Upper lobe of right lung (tissue), 1 donor: ENCODE measurements around the gene CDYL2. TPM values are rescaled to one million over a fixed set of nuclear protein-coding genes. Genes with fewer than 3 reads are reported as not detected.
"Not testable (repeated sequence)": the region's sequence is repeated elsewhere in the genome, so short reads cannot be mapped to it uniquely, and the experiment has no call there.

Experiments
- ATAC-seq: fragments of 200-7000 bp; cut with Tn5 transposase; one replicate; pipeline ENCODE4 v1.9.1; 2020; ENCODE audit warnings: mild to moderate bottlenecking, moderate library complexity
- DNase-seq: peaks from one replicate; pipeline ENCODE4 v3.0.0-alpha.2; 2020
- H3K27ac ChIP-seq: fragments of 200-600 bp; one replicate; pipeline ENCODE4 v1.8.0; 2022
- H3K27me3 ChIP-seq: fragments of 200-600 bp; one replicate; pipeline ENCODE4 v1.8.0; 2022; ENCODE audit warnings: mild to moderate bottlenecking
- H3K36me3 ChIP-seq: fragments of 200-600 bp; one replicate; pipeline ENCODE4 v1.8.0; 2022
- H3K4me1 ChIP-seq: fragments of 200-600 bp; one replicate; pipeline ENCODE4 v1.8.0; 2022
- H3K4me3 ChIP-seq: fragments of 200-600 bp; one replicate; pipeline ENCODE4 v1.8.0; 2022; ENCODE audit warnings: mild to moderate bottlenecking
- H3K9me3 ChIP-seq: fragments of 200-600 bp; one replicate; pipeline ENCODE4 v1.8.0; 2022
- intact Hi-C: fragments of 100-400 bp; cut with DNase I; formaldehyde crosslinking; loops from one replicate; pipeline ENCODE4 v1.11.0; 2022
- total RNA-seq: library from RNA; stranded (reverse); fragmentation: NEBNext Ultra II Directional; extraction: Animal tissue kit (Norgen Biotek cat#: 25700); gene quantifications from one replicate; pipeline ENCODE4 v1.2.1, GENCODE V29; 2021
- TF ChIP-seq, protein P1 (sequence below): fragments of 200-600 bp; IDR thresholded peaks from one replicate; pipeline ENCODE4 v1.8.0; 2022; ENCODE audit warnings: antibody characterized with exemption
- donor health status: DM: no; HTN: yes; CAD: no; lungs with severe emphysema.

CDYL2 gene
- total RNA-seq, 1 donor from 2014 or later: 21.0 TPM

DNA sequence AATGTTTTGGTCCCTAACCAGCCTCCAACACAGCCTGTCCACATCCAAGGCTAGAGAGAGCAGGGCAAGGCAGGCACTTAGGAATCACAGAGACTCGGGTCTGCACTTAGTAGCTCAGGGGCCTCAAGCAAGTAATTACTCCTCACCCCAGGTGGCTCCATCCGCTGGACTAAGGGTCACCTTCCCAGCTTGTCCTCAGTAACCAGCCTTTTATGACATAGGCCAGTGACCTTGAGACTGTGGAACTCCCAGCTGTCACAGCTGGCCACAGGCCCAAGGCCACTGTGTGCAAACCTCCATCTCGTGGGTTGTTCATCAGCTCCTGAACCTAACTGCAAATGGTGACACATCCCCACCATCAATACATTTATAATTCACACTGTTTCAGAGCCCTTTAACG is 68.6 kb downstream of the CDYL2 start:
- H3K4me1 ChIP-seq: no peaks in the 10 kb centered on the region
- ATAC-seq: no peak
- peaks cover 18% of the 10 kb centered on the region for H3K9me3 ChIP-seq
- H3K27ac ChIP-seq: no peak overlapping the region
- no peaks in the 10 kb centered on the region for H3K27me3 ChIP-seq
- intact Hi-C loops: no loop called here
- DNase-seq: no peak
- no peak overlapping the region for H3K4me3 ChIP-seq
- no peaks in the 10 kb centered on the region for H3K36me3 ChIP-seq
- TF ChIP-seq, protein P1, sequence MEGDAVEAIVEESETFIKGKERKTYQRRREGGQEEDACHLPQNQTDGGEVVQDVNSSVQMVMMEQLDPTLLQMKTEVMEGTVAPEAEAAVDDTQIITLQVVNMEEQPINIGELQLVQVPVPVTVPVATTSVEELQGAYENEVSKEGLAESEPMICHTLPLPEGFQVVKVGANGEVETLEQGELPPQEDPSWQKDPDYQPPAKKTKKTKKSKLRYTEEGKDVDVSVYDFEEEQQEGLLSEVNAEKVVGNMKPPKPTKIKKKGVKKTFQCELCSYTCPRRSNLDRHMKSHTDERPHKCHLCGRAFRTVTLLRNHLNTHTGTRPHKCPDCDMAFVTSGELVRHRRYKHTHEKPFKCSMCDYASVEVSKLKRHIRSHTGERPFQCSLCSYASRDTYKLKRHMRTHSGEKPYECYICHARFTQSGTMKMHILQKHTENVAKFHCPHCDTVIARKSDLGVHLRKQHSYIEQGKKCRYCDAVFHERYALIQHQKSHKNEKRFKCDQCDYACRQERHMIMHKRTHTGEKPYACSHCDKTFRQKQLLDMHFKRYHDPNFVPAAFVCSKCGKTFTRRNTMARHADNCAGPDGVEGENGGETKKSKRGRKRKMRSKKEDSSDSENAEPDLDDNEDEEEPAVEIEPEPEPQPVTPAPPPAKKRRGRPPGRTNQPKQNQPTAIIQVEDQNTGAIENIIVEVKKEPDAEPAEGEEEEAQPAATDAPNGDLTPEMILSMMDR: no peak

DNA sequence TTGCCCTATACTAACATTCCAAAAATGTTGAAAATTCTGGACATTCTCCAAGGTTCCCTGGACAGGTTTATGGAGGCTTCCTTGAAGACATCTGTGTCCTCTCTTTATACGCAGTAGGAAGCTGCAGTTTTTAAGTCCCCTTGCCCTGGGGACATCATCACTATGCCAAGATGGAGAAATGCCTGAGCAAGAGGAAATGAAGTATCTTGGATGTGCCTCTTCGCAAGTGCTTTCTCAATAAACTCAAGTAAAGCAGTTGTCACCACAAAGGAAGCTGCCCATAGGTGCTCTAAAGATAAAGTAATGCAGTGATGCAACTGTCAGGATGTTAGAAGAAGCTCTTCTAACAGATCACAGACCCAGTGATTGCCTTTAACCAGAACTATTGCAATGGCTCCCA is 71.0 kb downstream of the CDYL2 start:
- Histone ChIP-seq H3K27ac (no peak overlapping the region), H3K4me1 (no peaks in the 10 kb centered on the region), H3K9me3 (peaks cover 8% of the 10 kb centered on the region), H3K4me3 (no peak overlapping the region), H3K27me3 (no peaks in the 10 kb centered on the region), H3K36me3 (no peaks in the 10 kb centered on the region)
- DNase-seq (no peak), ATAC-seq (no peak)
- TF ChIP-seq, protein P1: no peak
- intact Hi-C loops: no loop called here

DNA sequence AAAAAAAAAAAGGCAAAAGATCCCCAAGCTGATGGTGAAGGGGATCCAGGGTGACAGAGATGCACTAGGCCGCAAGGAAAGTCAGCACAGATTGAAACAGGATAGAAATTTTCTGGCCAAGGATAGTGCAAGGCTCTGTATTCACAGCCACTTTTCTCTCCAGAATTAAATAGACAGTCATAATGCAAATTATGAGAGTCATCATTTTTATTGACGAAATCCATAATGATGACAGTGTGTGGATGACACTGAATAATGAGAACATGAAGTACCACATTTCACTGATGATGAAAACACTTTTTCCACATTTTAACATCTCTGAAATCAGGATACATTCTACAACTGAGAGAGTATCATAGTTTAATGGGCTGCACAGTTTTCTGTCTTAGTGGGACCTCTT is 72.5 kb downstream of the CDYL2 start:
- no peak for ATAC-seq
- TF ChIP-seq, protein P1: no peak
- Histone ChIP-seq H3K4me1 (no peaks in the 10 kb centered on the region), H3K36me3 (no peaks in the 10 kb centered on the region), H3K27ac (no peak overlapping the region), H3K9me3 (peaks cover 8% of the 10 kb centered on the region), H3K27me3 (no peaks in the 10 kb centered on the region), H3K4me3 (no peak overlapping the region)
- no peak for DNase-seq
- intact Hi-C loops: no loop called here

DNA sequence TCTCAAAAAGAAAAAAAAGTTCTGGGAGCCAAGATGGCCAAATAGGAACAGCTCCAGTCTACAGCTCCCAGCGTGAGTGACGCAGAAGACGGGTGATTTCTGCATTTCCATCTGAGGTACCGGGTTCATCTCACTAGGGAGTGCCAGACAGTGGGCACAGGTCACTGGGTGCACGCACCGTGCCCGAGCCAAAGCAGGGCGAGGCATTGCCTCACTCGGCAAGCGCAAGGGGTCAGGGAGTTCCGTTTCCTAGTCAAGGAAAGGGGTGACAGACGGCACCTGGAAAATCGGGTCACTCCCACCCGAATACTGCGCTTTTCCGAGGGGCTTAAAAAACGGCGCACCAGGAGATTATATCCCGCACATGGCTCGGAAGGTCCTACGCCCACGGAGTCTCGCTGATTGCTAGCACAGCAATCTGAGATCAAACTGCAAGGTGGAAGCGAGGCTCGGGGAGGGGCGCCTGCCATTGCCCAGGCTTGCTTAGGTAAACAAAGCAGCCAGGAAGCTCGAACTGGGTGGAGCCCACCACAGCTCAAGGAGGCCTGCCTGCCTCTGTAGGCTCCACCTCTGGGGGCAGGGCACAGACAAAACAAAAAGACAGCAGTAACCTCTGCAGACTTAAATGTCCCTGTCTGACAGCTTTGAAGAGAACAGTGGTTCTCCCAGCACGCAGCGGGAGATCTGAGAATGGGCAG is 77.2 kb downstream of the CDYL2 start:
- H3K9me3 ChIP-seq: peaks cover 13% of the 10 kb centered on the region
- H3K27ac ChIP-seq, H3K4me1 ChIP-seq, H3K27me3 ChIP-seq, ATAC-seq, H3K4me3 ChIP-seq, intact Hi-C loops, DNase-seq, H3K36me3 ChIP-seq: not testable (repeated sequence)

DNA sequence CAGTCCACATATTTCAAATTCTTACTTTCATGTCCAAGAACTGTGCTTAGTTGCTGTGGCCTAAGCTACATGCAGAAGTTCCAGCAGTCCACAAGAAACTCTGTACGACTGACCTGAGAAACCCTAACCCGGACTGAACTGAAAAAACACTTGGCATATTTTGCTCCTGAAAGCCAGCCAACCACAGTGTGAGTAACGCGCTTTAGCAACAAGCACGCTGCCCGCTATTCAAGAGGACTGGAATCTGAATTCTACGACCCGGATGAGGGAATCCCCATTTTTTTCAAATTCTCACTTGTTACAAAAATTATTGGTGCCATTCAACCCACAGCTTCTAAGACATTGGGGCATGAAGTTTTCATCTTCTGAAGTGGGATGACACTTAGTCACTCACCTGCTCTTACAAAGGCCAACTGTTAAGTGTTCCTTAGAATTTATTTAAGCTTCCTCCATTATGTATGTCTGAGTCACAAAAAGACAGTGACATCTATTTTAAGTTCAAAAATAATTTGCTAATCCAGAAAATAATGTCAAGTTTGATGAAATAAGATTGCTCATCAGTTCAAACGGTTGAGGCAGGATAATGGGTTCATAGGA is 78.7 kb downstream of the CDYL2 start:
- no peak overlapping the region for H3K27ac ChIP-seq
- TF ChIP-seq, protein P1: no peak
- DNase-seq (no peak), ATAC-seq (peak; percentile 62)
- no peaks in the 10 kb centered on the region for H3K27me3 ChIP-seq
- intact Hi-C loops: no loop called here
- H3K9me3 ChIP-seq: peaks cover 4% of the 10 kb centered on the region
- no peak overlapping the region for H3K4me3 ChIP-seq
- no peaks in the 10 kb centered on the region for H3K4me1 ChIP-seq
- H3K36me3 ChIP-seq: no peaks in the 10 kb centered on the region

DNA sequence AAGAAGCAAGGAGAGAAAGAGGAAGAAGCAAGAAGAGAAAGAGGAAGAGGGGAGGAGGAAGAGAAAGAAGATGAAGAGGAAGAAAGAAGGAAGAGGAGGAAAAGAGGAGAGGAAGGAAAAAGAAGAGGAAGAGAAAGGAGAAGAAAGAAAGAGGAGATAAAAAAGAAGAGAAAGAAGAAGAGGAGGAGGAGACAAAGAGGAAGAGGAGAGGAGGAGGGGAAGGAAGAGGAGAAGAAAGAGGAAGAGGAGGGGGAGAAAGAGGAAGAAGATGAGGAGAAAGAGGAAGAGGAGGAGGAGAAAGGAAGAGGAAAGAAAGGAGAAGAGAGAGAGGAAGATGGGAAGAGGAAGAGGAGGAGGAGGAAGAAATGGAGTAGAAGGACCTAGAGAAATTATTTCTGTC is 80.4 kb downstream of the CDYL2 start:
- ATAC-seq (no peak), DNase-seq (no peak)
- Histone ChIP-seq H3K4me1 (no peaks in the 10 kb centered on the region), H3K36me3 (no peaks in the 10 kb centered on the region), H3K4me3 (no peak overlapping the region), H3K27ac (no peak overlapping the region), H3K27me3 (no peaks in the 10 kb centered on the region), H3K9me3 (peaks cover 4% of the 10 kb centered on the region)
- TF ChIP-seq, protein P1: no peak
- intact Hi-C loops: no loop called here
